HepG2 (cell line): Measurements from ENCODE around the gene RTP5. TPM values are rescaled to one million over a fixed set of nuclear protein-coding genes. Genes with fewer than 3 reads are reported as not detected.

Experiments
- ATAC-seq: fragments of 200-7000 bp; cut with Tn5 transposase; 3 replicates; pipeline ENCODE4 v1.9.1; 2020; ENCODE audit warnings: mild to moderate bottlenecking, moderate library complexity
- Bru-seq: library from RNA; stranded (reverse); fragments of 400-500 nt; gene quantifications from one replicate; lab custom pipeline; 2021; lab: Mats Ljungman, UMichigan
- BruChase-seq, 2 experiments: library from RNA; stranded (reverse); fragments of 400-500 nt; gene quantifications; one replicate each; lab custom pipeline; 2021; lab: Mats Ljungman, UMichigan
- BruUV-seq: library from RNA; stranded (reverse); fragments of 400-500 nt; replicated peaks from 2 replicates; lab custom pipeline; 2021; lab: Mats Ljungman, UMichigan
- CTCF ChIA-PET: fragments of 300-600 bp; formaldehyde crosslinking; extraction: SDS; loops from one replicate; lab custom pipeline; 2021; ENCODE audit warnings: low total read pairs, inconsistent platforms, low intra/inter-chr PET ratio; lab: Yijun Ruan, JAX
- POLR2A ChIA-PET: fragments of 350-600 bp; sonication (Branson Sonifier 250); formaldehyde crosslinking; loops from one replicate; lab custom pipeline; 2020; ENCODE audit warnings: antibody characterized with exemption, inconsistent platforms; lab: Yijun Ruan, JAX
- DNase-seq: peaks from one replicate; pipeline ENCODE4 v3.0.0-alpha.2; 2015; ENCODE audit warnings: low spot score
- FAIRE-seq: peaks from 3 replicates; lab custom pipeline; 2011; peaks lifted over from hg19 to GRCh38; lab: Jason Lieb, UNC
- H2AFZ ChIP-seq: one replicate; pipeline ENCODE4 v1.6.1; 2011; ENCODE audit warnings: low read length, inconsistent platforms
- H3K27ac ChIP-seq: fragments of 300-600 bp; 3 replicates; pipeline ENCODE4 v1.8.0; 2011; ENCODE audit warnings: mixed run types, mild to moderate bottlenecking, mixed read lengths, low read length, inconsistent platforms; ENCODE audit not compliant: insufficient read depth; ENCODE audit errors: extremely low read length
- H3K27me3 ChIP-seq, 2 experiments: fragments of 200-600 bp in 1 of 2; 2 replicates in 1 of 2; 3 replicates in 1 of 2; pipeline versions ENCODE4 v1.6.0 to v1.8.0; 2011; ENCODE audit warnings: low read length in 2 of 2, mild to moderate bottlenecking in 2 of 2, moderate library complexity in 2 of 2, inconsistent platforms in 1 of 2; ENCODE audit not compliant: insufficient read depth in 2 of 2, control insufficient read depth in 1 of 2
- H3K36me3 ChIP-seq, 2 experiments: fragments of 200-600 bp in 1 of 2; replicated peaks in 1 of 2; 2 replicates in 1 of 2; 3 replicates in 1 of 2; pipeline versions ENCODE4 v1.5.1 to v1.8.0; 2011; ENCODE audit warnings: low read length in 2 of 2, inconsistent platforms in 1 of 2; ENCODE audit not compliant: insufficient read depth in 2 of 2, control insufficient read depth in 1 of 2
- H3K4me1 ChIP-seq: 2 replicates; pipeline ENCODE4 v1.5.1; 2012; ENCODE audit warnings: low read length, inconsistent platforms; ENCODE audit not compliant: insufficient read depth
- H3K4me2 ChIP-seq: 2 replicates; pipeline ENCODE4 v1.6.0; 2011; ENCODE audit warnings: low read depth, low read length, inconsistent platforms
- H3K4me3 ChIP-seq, 3 experiments: fragments of 200-600 bp in 1 of 3; sonication (generic), shearing (Covaris generic) in 1 of 3; replicated peaks in 1 of 3; 2 replicates each; pipeline ENCODE4 v1.5.1; 2011 to 2016; ENCODE audit warnings: low read length in 3 of 3, inconsistent platforms in 2 of 3, low read depth in 2 of 3, mild to moderate bottlenecking in 2 of 3, control low read depth in 1 of 3, mixed read lengths in 1 of 3; ENCODE audit not compliant: insufficient read depth in 1 of 3
- H3K79me2 ChIP-seq: one replicate; pipeline ENCODE4 v1.6.1; 2011; ENCODE audit warnings: low read length, inconsistent platforms; ENCODE audit not compliant: insufficient read depth
- H3K9ac ChIP-seq: 2 replicates; pipeline ENCODE4 v1.6.0; 2011; ENCODE audit warnings: mild to moderate bottlenecking, low read depth, low read length, inconsistent platforms; ENCODE audit not compliant: insufficient read depth
- H3K9me3 ChIP-seq: 2 replicates; pipeline ENCODE4 v1.5.1; 2012; ENCODE audit warnings: mild to moderate bottlenecking, low read length
- H4K20me1 ChIP-seq: 2 replicates; pipeline ENCODE4 v1.6.0; 2011; ENCODE audit warnings: inconsistent platforms, mild to moderate bottlenecking, low read length, moderate library complexity; ENCODE audit not compliant: insufficient read depth
- DMTF1 ChIP-seq: sonication (generic); formaldehyde crosslinking; IDR thresholded peaks from 2 replicates; pipeline ENCODE4 v1.4.0; 2020; ENCODE audit warnings: mild to moderate bottlenecking, missing genetic modification reagents
- RFX1 ChIP-seq: fragments of 450-650 bp; IDR thresholded peaks from 2 replicates; pipeline ENCODE4 v1.6.1; 2017
- WGBS: methylation state at CpG from one replicate; pipeline ENCODE4 v1.1.6; 2017; ENCODE audit warnings: low lambda C conversion rate; 5-methylcytosine and 5-hydroxymethylcytosine counted together
- in situ Hi-C: cut with HindIII; loops from 2 replicates; pipeline ENCODE4 v1.10.0; 2017; ENCODE audit warnings: low pct_unique_long_range_greater_than_20kb; ENCODE audit not compliant: extremely low pct_ligation_motif_present
- intact Hi-C: fragments of 100-400 bp; cut with micrococcal nuclease; formaldehyde crosslinking; loops from one replicate; pipeline ENCODE4 v1.10.0; 2022; ENCODE audit not compliant: unreplicated experiment
- long read RNA-seq, 2 experiments: library from RNA in 1 of 2; library from polyadenylated mRNA in 1 of 2; stranded (forward) in 1 of 2; unstranded in 1 of 2; transcript quantifications; one replicate each; pipeline ENCODE4 v2.0.0, GENCODE V29; 2019 to 2022
- polyA minus RNA-seq, 3 experiments: library from RNA; depleted of rRNA, polyadenylated mRNA; stranded (reverse); fragments of >200 nt; gene quantifications; 2 replicates each; pipeline ENCODE4 v1.2.3, GENCODE V29; 2011; ENCODE audit warnings: low replicate concordance in 1 of 3
- polyA plus RNA-seq, 8 experiments: library from polyadenylated mRNA; depleted of rRNA in 3 of 8; stranded (reverse) in 7 of 8; unstranded in 1 of 8; fragments of >200 nt; fragmentation: Illumina TruSeq in 4 of 8; extraction: Trizol in 4 of 8; gene quantifications; 2 replicates each; pipeline versions ENCODE4 v1.2.1 to v1.2.3, GENCODE V29; 2011 to 2016; ENCODE audit warnings: low read depth in 4 of 8, missing spikeins in 1 of 8, mixed read lengths in 1 of 8; ENCODE audit not compliant: insufficient read depth in 1 of 8
- total RNA-seq, 5 experiments: library from RNA; depleted of rRNA; stranded (reverse); fragments of >200 nt; fragmentation: Illumina TruSeq; extraction: Trizol; gene quantifications; 2 replicates each; pipeline ENCODE4 v1.2.3, GENCODE V29; 2016; ENCODE audit warnings: low read depth in 1 of 5

The RTP5 gene
- total RNA-seq (2016; rRNA removed; fragmentation: Illumina TruSeq; extraction: Trizol) (not detected in 2 replicates), polyA plus RNA-seq (2011; rRNA removed) (not detected in 2 replicates), polyA minus RNA-seq (2011; rRNA and poly(A)+ RNA removed; ENCODE audit: low replicate concordance) (not detected in 2 replicates), Bru-seq, nascent RNA (not detected), BruChase-seq, experiment 1, labeled RNA remaining after a 6-hour chase (not detected), BruChase-seq, experiment 2, labeled RNA remaining after a 2-hour chase (not detected)
- total RNA-seq (2016; cell fraction: cytosol; rRNA removed; fragmentation: Illumina TruSeq; extraction: Trizol; ENCODE audit: low read depth) = not detected in 2 replicates
- total RNA-seq (2016; cell fraction: insoluble cytoplasmic fraction; rRNA removed; fragmentation: Illumina TruSeq; extraction: Trizol) = not detected in 2 replicates
- not detected in 2 replicates for total RNA-seq (2016; cell fraction: membrane; rRNA removed; fragmentation: Illumina TruSeq; extraction: Trizol)
- not detected in 2 replicates for total RNA-seq (2016; cell fraction: nucleus; rRNA removed; fragmentation: Illumina TruSeq; extraction: Trizol)
- not detected in 2 replicates for polyA plus RNA-seq (2011; cell fraction: cytosol; rRNA removed)
- not detected in 2 replicates for polyA plus RNA-seq (2011; cell fraction: nucleus; rRNA removed)
- polyA plus RNA-seq (2012) = not detected in 2 replicates
- not detected in 2 replicates for polyA plus RNA-seq (2016; cell fraction: cytosol; fragmentation: Illumina TruSeq; extraction: Trizol; ENCODE audit: low read depth)
- not detected in 2 replicates for polyA plus RNA-seq (2016; cell fraction: insoluble cytoplasmic fraction; fragmentation: Illumina TruSeq; extraction: Trizol; ENCODE audit: low read depth)
- polyA plus RNA-seq (2016; cell fraction: membrane; fragmentation: Illumina TruSeq; extraction: Trizol; ENCODE audit: low read depth) = not detected in 2 replicates
- not detected in 2 replicates for polyA plus RNA-seq (2016; cell fraction: nucleus; fragmentation: Illumina TruSeq; extraction: Trizol; ENCODE audit: insufficient read depth, low read depth)
- not detected in 2 replicates for polyA minus RNA-seq (2011; cell fraction: cytosol; rRNA and poly(A)+ RNA removed)
- polyA minus RNA-seq (2011; cell fraction: nucleus; rRNA and poly(A)+ RNA removed) = not detected in 2 replicates
- long read RNA-seq, experiment 1 = 0 reads
- long read RNA-seq, experiment 2 = 0 reads

GRCh38 chr2:241869087-241869961 lies at the start of gene RTP5:
TSS of gene RTP5 (plus strand) at chr2:241869729. CDS start at chr2:241869757, 28 bp downstream.
- TF ChIP-seq DMTF1 (CRISPR knock-in tag) = no peak
- TF ChIP-seq RFX1 = peak; percentile 29; the same call in 1 of the 2 replicates
- DNase-seq (no peak), FAIRE-seq (no peak), ATAC-seq (no peak)
- 49% methylated on average over 32 of the region's 33 CpGs for WGBS
- Histone ChIP-seq H2AFZ (no peak within 1 kb of the TSS), H4K20me1 (0 out of 2 replicates have a peak, but pooled peaks cover 5% of the 10 kb centered on the region), H3K9me3 (peaks cover 7% of the 10 kb centered on the region), H3K4me2 (no peak within 1 kb of the TSS), H3K79me2 (no peaks in the 10 kb centered on the region), H3K9ac (no peak within 1 kb of the TSS), H3K27me3 (peaks cover 10 to 61% of the 10 kb centered on the region in 2 experiments), H3K36me3 (no peaks in the 10 kb centered on the region), H3K4me3 (no peak within 1 kb of the TSS), H3K4me1 (no peaks in the 10 kb centered on the region), H3K27ac (no peak within 1 kb of the TSS)
- intact Hi-C loops (no loop called here), in situ Hi-C loops (no loop called here)
- POLR2A ChIA-PET = interaction anchor here (1.4 to 1.5 kb wide), 2 partner anchors 92 to 168 kb away, joined by 3 read pairs; partner anchors contain the start of gene ING5
- no TSS peak for BruUV-seq
- CTCF ChIA-PET = no interaction called here
